A549 treated with AZD9567 at 1 μM for 4 hours (cell line): ENCODE measurements around the gene RPE. TPM values are rescaled to one million over a fixed set of nuclear protein-coding genes. Genes with fewer than 3 reads are reported as not detected.

ENCODE experiments used
- total RNA-seq: library from RNA; stranded (reverse); fragments of 200-300 nt; extraction: Qiagen RNA extraction; gene quantifications from 5 replicates; pipeline ENCODE4 v1.2.3, GENCODE V29; 2022; ENCODE audit not compliant: insufficient read depth

RPE gene
- total RNA-seq = 54.6 to 69.7 TPM (median 60.2 TPM) in 5 replicates

DNA sequence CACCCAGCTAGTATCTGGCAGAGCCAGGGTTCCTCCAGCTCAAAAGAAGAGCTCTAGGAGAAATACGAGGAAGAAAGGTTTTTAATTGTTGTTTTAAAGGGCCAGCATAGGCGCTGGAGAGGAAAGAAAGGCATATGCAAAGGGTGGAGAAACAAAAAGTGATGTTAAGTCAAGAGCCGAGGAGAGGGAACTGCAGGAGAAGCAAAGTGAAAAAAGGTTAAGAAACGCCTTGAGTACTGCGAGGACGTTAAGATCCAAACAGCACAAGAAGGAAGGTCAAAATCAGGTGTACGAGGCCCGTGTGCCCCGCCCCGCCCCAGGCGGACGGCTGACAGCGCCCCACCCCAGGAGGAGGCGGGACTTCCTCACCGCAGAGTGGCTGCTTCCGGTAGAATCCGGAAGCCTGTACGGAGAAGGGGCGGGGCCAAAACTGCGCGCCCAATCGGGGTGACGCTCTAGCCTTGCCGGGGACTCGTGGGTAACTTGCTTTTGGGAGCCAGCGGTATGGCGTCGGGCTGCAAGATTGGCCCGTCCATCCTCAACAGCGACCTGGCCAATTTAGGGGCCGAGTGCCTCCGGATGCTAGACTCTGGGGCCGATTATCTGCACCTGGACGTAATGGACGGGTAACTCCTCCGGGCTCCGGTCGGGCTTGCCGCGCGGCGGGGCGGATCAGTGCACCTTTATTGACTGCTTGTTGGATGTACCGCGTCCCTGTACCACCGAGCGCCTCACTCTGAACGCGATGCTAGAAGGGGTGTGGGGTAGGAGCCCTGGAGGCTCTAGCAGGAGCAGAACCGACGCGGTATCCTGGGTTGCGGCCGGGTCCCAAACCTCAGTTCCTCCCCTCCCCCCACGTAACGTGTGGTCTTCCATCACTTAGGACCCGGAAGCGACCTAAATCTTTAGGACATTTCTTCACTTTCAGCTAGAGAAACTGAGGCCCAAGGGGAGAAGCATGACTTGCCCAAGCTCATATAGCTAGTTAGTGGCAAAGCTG is at the start of gene RPE:
RPE (plus strand) TSS at position 481 of the 1,000 bp plus-strand sequence; CDS start at position 505, 24 bp downstream.

Other genes starting within 250 kb of the RPE start
- gene UNC80, start 230.8 kb upstream of the RPE start, total RNA-seq = not detected in 5 replicates
- 0.48 to 1.1 TPM (median 0.60 TPM) in 5 replicates for gene KANSL1L, start 168.8 kb downstream of the RPE start, total RNA-seq
- gene ACADL, start 222.8 kb downstream of the RPE start, total RNA-seq = 0.03 to 0.08 TPM (median 0.06 TPM) in 3 of 5 replicates, not detected in the others